Measurements from ENCODE around the gene WDFY4. TPM values are rescaled to one million over a fixed set of nuclear protein-coding genes. Genes with fewer than 3 reads are reported as not detected.

Gene WDFY4
- total and polyA plus RNA-seq, 2 of the 13 experiments (the other 11 are each of a cell fraction or from before 2014, with no cell fraction given), result not detected

DNA sequence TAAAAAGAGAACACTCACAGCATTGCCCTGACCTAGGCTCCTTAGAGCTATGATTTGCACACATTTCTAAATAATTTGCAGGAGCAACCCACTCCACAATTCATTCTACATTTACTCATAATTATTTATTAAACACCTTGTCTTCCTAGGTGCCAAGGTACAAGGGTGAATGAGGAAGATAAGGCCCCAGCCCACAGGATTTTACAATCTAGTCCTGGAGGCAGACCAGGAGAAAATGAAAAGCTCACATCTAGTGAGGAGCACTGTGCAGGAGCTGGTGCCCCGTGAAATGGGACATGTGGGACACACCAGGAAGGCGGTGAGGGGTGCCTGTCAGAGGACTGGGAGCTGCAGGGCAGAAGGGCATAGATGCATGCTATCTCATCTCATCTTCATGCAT lies 314.7 kb downstream of the WDFY4 start:
- H3K9me3 ChIP-seq (ENCODE audit: low read length), result no peaks in the 10 kb centered on the region
- ATAC-seq (no peak), DNase-seq (ENCODE audit: low spot score) (no peak), FAIRE-seq (no peak)
- H3K4me3 ChIP-seq (replicated peaks in 1 of 3; ENCODE audit: insufficient read depth in 1 of 3, low read depth in 2 of 3, low read length in 3 of 3), result no peak overlapping the region
- H3K36me3 ChIP-seq (replicated peaks in 1 of 2; ENCODE audit: control insufficient read depth in 1 of 2, insufficient read depth in 2 of 2, low read length in 2 of 2), result no peaks in the 10 kb centered on the region
- in situ Hi-C loops (cut with HindIII; ENCODE audit: extremely low pct_ligation_motif_present, low pct_unique_long_range_greater_than_20kb), result no loop called here
- no peaks in the 10 kb centered on the region for H3K27me3 ChIP-seq (ENCODE audit: control insufficient read depth in 1 of 2, insufficient read depth in 2 of 2, low read length in 2 of 2)
- H4K20me1 ChIP-seq (ENCODE audit: insufficient read depth, low read length), result no peaks in the 10 kb centered on the region
- no peak overlapping the region for H3K27ac ChIP-seq (ENCODE audit: extremely low read length, insufficient read depth, low read length)
- H3K9ac ChIP-seq (ENCODE audit: insufficient read depth, low read depth, low read length), result no peak overlapping the region
- WGBS (ENCODE audit: low lambda C conversion rate), result 0% methylated on average over 1 of the region's 2 CpGs
- POLR2A ChIA-PET, result no interaction called here
- CTCF ChIA-PET (ENCODE audit: low intra/inter-chr PET ratio, low total read pairs), result no interaction called here
- intact Hi-C loops (cut with micrococcal nuclease; ENCODE audit: unreplicated experiment), result no loop called here
- no peaks in the 10 kb centered on the region for H3K79me2 ChIP-seq (ENCODE audit: insufficient read depth, low read length)
- no peaks in the 10 kb centered on the region for H3K4me1 ChIP-seq (ENCODE audit: insufficient read depth, low read length)
- no peak overlapping the region for H3K4me2 ChIP-seq (ENCODE audit: low read depth, low read length)
- no TSS peak for BruUV-seq (replicated peaks)
- no peak overlapping the region for H2AFZ ChIP-seq (ENCODE audit: low read length)
- no peak for TF ChIP-seq PLRG1 (conservative IDR thresholded peaks at IDR 0.05)
- no peak for TF ChIP-seq NFE2 (CRISPR knock-in tag; IDR thresholded peaks at IDR 0.05)
- TF ChIP-seq, protein P1, sequence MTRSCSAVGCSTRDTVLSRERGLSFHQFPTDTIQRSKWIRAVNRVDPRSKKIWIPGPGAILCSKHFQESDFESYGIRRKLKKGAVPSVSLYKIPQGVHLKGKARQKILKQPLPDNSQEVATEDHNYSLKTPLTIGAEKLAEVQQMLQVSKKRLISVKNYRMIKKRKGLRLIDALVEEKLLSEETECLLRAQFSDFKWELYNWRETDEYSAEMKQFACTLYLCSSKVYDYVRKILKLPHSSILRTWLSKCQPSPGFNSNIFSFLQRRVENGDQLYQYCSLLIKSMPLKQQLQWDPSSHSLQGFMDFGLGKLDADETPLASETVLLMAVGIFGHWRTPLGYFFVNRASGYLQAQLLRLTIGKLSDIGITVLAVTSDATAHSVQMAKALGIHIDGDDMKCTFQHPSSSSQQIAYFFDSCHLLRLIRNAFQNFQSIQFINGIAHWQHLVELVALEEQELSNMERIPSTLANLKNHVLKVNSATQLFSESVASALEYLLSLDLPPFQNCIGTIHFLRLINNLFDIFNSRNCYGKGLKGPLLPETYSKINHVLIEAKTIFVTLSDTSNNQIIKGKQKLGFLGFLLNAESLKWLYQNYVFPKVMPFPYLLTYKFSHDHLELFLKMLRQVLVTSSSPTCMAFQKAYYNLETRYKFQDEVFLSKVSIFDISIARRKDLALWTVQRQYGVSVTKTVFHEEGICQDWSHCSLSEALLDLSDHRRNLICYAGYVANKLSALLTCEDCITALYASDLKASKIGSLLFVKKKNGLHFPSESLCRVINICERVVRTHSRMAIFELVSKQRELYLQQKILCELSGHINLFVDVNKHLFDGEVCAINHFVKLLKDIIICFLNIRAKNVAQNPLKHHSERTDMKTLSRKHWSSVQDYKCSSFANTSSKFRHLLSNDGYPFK (CRISPR knock-in tag; IDR thresholded peaks at IDR 0.05; ENCODE audit: borderline replicate concordance), result no peak
- TF ChIP-seq ZFP90 (CRISPR knock-in tag; IDR thresholded peaks at IDR 0.05; ENCODE audit: borderline replicate concordance), result no peak
- no peak for TF ChIP-seq ISL2 (CRISPR knock-in tag; IDR thresholded peaks at IDR 0.05)
- TF ChIP-seq, protein P2, sequence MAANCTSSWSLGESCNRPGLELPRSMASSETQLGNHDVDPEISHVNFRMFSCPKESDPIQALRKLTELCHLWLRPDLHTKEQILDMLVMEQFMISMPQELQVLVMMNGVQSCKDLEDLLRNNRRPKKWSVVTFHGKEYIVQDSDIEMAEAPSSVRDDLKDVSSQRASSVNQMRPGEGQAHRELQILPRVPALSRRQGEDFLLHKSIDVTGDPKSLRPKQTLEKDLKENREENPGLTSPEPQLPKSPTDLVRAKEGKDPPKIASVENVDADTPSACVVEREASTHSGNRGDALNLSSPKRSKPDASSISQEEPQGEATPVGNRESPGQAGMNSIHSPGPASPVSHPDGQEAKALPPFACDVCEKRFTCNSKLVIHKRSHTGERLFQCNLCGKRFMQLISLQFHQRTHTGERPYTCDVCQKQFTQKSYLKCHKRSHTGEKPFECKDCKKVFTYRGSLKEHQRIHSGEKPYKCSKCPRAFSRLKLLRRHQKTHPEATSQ (CRISPR knock-in tag; IDR thresholded peaks at IDR 0.05; ENCODE audit: borderline replicate concordance), result no peak

Data from HepG2 (cell line).